Endothelial cell (in vitro differentiated cells): ENCODE data around the gene TNIP3. TPM values are rescaled to one million over a fixed set of nuclear protein-coding genes. Genes with fewer than 3 reads are reported as not detected.
A peak's percentile ranks its signal among the peaks of the same experiment; 100 is the strongest.
"Not testable (repeated sequence)": the region's sequence is repeated elsewhere in the genome, so short reads cannot be mapped to it uniquely, and the experiment has no call there.

ENCODE experiments used
- DNase-seq: peaks from one replicate; pipeline ENCODE4 v3.0.0; 2021; ENCODE audit warnings: low spot score
- H3K27ac Mint-ChIP-seq: one replicate; pipeline ENCODE4 v1.8.0; 2021; ENCODE audit warnings: mixed read lengths, inconsistent platforms; ENCODE audit not compliant: unreplicated experiment
- H3K27me3 Mint-ChIP-seq: one replicate; pipeline ENCODE4 v1.8.0; 2021; ENCODE audit warnings: mild to moderate bottlenecking, moderate library complexity, mixed read lengths, inconsistent platforms; ENCODE audit not compliant: unreplicated experiment
- H3K36me3 Mint-ChIP-seq: one replicate; pipeline ENCODE4 v1.8.0; 2021; ENCODE audit warnings: mild to moderate bottlenecking, low read depth, mixed read lengths, inconsistent platforms; ENCODE audit not compliant: unreplicated experiment
- H3K4me1 Mint-ChIP-seq: one replicate; pipeline ENCODE4 v1.8.0; 2021; ENCODE audit warnings: mild to moderate bottlenecking, mixed read lengths, inconsistent platforms; ENCODE audit not compliant: unreplicated experiment
- H3K4me3 Mint-ChIP-seq: one replicate; pipeline ENCODE4 v1.8.0; 2021; ENCODE audit warnings: mild to moderate bottlenecking, mixed read lengths, inconsistent platforms; ENCODE audit not compliant: unreplicated experiment
- H3K9me3 Mint-ChIP-seq: one replicate; pipeline ENCODE4 v1.8.0; 2021; ENCODE audit warnings: mixed read lengths, inconsistent platforms; ENCODE audit not compliant: unreplicated experiment
- CTCF ChIP-seq: fragments of 200-600 bp; sonication (generic); IDR thresholded peaks from one replicate; pipeline ENCODE4 v1.5.0; 2021; ENCODE audit warnings: antibody characterized with exemption; ENCODE audit not compliant: unreplicated experiment
- long read RNA-seq: library from polyadenylated mRNA; unstranded; transcript quantifications from one replicate; pipeline ENCODE4 v2.0.0, GENCODE V29; 2020; ENCODE audit not compliant: unreplicated experiment
- total RNA-seq: library from RNA; stranded (reverse); fragmentation: NEBNext Ultra II Directional; extraction: Animal tissue kit (Norgen Biotek cat#: 25700); gene quantifications from one replicate; pipeline ENCODE4 v1.2.1, GENCODE V29; 2021; ENCODE audit not compliant: unreplicated experiment

The TNIP3 gene
- total RNA-seq = 4.0 TPM
- long read RNA-seq, partial matches to known transcripts = 1 of 2 reads
- long read RNA-seq, other reads (novel, unspliced or antisense) = 0 of 2 reads

- no peaks in the 10 kb centered on the region for H3K27me3 Mint-ChIP-seq
- DNase-seq = no peak
- H3K9me3 Mint-ChIP-seq = no peaks in the 10 kb centered on the region
- H3K4me3 Mint-ChIP-seq = no peak within 1 kb of the TSS
- H3K36me3 Mint-ChIP-seq = no peaks in the 10 kb centered on the region
- peak within 1 kb of the TSS; percentile 85 for H3K27ac Mint-ChIP-seq
- TF ChIP-seq CTCF = no peak
- H3K4me1 Mint-ChIP-seq = peaks cover 16% of the 10 kb centered on the region
These were observed at the start of gene TNIP3 for GRCh38 chr4:121164291-121164690. TNIP3 (minus strand) TSS chr4:121164321; CDS start chr4:121164125, 196 bp downstream.

GRCh38 chr4:121212806-121213205 is 48.7 kb upstream of the TNIP3 start:
- no peak for DNase-seq
- Mint-ChIP-seq H3K4me1 (peaks cover 4% of the 10 kb centered on the region), H3K27ac (no peak overlapping the region), H3K27me3 (peaks cover 1% of the 10 kb centered on the region), H3K9me3 (no peaks in the 10 kb centered on the region), H3K4me3 (no peak overlapping the region), H3K36me3 (no peaks in the 10 kb centered on the region)
- no peak for TF ChIP-seq CTCF

GRCh38 chr4:121209171-121209570 is 45.0 kb upstream of the TNIP3 start:
- TF ChIP-seq CTCF = no peak
- H3K4me3 Mint-ChIP-seq = no peak overlapping the region
- DNase-seq = no peak
- H3K36me3 Mint-ChIP-seq = no peaks in the 10 kb centered on the region
- peaks cover 1% of the 10 kb centered on the region for H3K27me3 Mint-ChIP-seq
- no peaks in the 10 kb centered on the region for H3K9me3 Mint-ChIP-seq
- H3K27ac Mint-ChIP-seq = no peak overlapping the region
- peaks cover 4% of the 10 kb centered on the region for H3K4me1 Mint-ChIP-seq

GRCh38 chr4:121208244-121209007 is 44.3 kb upstream of the TNIP3 start:
- Mint-ChIP-seq H3K4me3 (no peak overlapping the region), H3K4me1 (no peaks in the 10 kb centered on the region), H3K27me3 (no peaks in the 10 kb centered on the region), H3K36me3 (no peaks in the 10 kb centered on the region), H3K27ac (no peak overlapping the region), H3K9me3 (no peaks in the 10 kb centered on the region)
- no peak for DNase-seq
- no peak for TF ChIP-seq CTCF

GRCh38 chr4:121205777-121206176 is 41.7 kb upstream of the TNIP3 start:
- not testable (repeated sequence) for H3K4me3 Mint-ChIP-seq, H3K9me3 Mint-ChIP-seq, DNase-seq, H3K27me3 Mint-ChIP-seq, H3K36me3 Mint-ChIP-seq, H3K4me1 Mint-ChIP-seq, H3K27ac Mint-ChIP-seq
